Thyroid gland (tissue), 4 donors: Measurements from ENCODE around the gene PDE8A. TPM values are rescaled to one million over a fixed set of nuclear protein-coding genes. Genes with fewer than 3 reads are reported as not detected.

Experiments
- DNase-seq, 2 donors: peaks; one replicate each; pipeline ENCODE4 v3.0.0-alpha.2; 2019
- H3K27ac ChIP-seq, 3 donors: fragments of 200-600 bp; sonication (generic); 1 replicate in 2 of 3; 2 replicates in 1 of 3; pipeline ENCODE4 v1.5.1; 2016 to 2019; ENCODE audit warnings: mild to moderate bottlenecking in 1 of 3, moderate library complexity in 1 of 3
- H3K27me3 ChIP-seq: fragments of 200-600 bp; sonication (generic); one replicate; pipeline ENCODE4 v1.5.1; 2019
- H3K36me3 ChIP-seq, 2 donors: fragments of 200-600 bp; sonication (generic); one replicate each; pipeline ENCODE4 v1.5.1; 2016 to 2019
- H3K4me1 ChIP-seq, 2 donors: fragments of 200-600 bp; sonication (generic); one replicate each; pipeline ENCODE4 v1.5.1; 2017 to 2019
- H3K4me3 ChIP-seq, 3 donors: fragments of 200-600 bp; sonication (generic); replicated peaks in 1 of 3; 1 replicate in 2 of 3; 2 replicates in 1 of 3; pipeline ENCODE4 v1.5.1; 2016; ENCODE audit warnings: mild to moderate bottlenecking in 1 of 3
- H3K9me3 ChIP-seq: fragments of 200-600 bp; sonication (generic); one replicate; pipeline ENCODE4 v1.5.1; 2017
- CTCF ChIP-seq, 6 experiments: fragments of 200-600 bp in 3 of 6; fragments of 450-650 bp in 3 of 6; sonication (generic) in 3 of 6; IDR thresholded peaks; one replicate each; pipeline ENCODE4 v1.5.1; 2016 to 2019; ENCODE audit warnings: antibody characterized with exemption in 6 of 6, mild to moderate bottlenecking in 2 of 6, inconsistent platforms in 1 of 6, moderate library complexity in 1 of 6
- POLR2A ChIP-seq, 2 donors: fragments of 450-650 bp; IDR thresholded peaks; one replicate each; pipeline ENCODE4 v1.6.1; 2017; ENCODE audit warnings: antibody characterized with exemption in 2 of 2, mild to moderate bottlenecking in 2 of 2, moderate library complexity in 1 of 2
- WGBS, 2 donors: methylation state at CpG; one replicate each; pipeline ENCODE4 v1.1.5; 2017; 5-methylcytosine and 5-hydroxymethylcytosine counted together
- intact Hi-C: fragments of 100-400 bp; cut with DNase I; formaldehyde crosslinking; loops from one replicate; pipeline ENCODE4 v1.15.1; 2023
- total RNA-seq, 4 donors: library from RNA; depleted of rRNA; stranded (reverse); fragments of >200 nt; gene quantifications; one replicate each; pipeline ENCODE4 v1.2.3, GENCODE V29; 2016

PDE8A gene
- total RNA-seq, 4 donors from 2014 or later = 31.6 to 52.1 (median 35.2) TPM

- Histone ChIP-seq H3K9me3 (no peaks in the 10 kb centered on the region), H3K36me3 (no peaks in the 10 kb centered on the region), H3K27ac (no peak overlapping the region), H3K4me3 (no peak overlapping the region), H3K27me3 (no peaks in the 10 kb centered on the region), H3K4me1 (no peaks in the 10 kb centered on the region)
- no peak for DNase-seq
- intact Hi-C loops = no loop called here
- TF ChIP-seq CTCF (IDR thresholded peaks at IDR 0.05) (no peak), POLR2A (IDR thresholded peaks at IDR 0.05) (no peak)
- WGBS, 2 donors = 80 to 84% methylated on average over 3 of the region's 3 CpGs
Measured at GRCh38 chr15:84940399-84940798, 41.3 kb upstream of the PDE8A start.

GRCh38 chr15:84942456-84942855 lies 39.2 kb upstream of the PDE8A start:
- intact Hi-C loops = no loop called here
- no peak overlapping the region for H3K27ac ChIP-seq
- no peak for DNase-seq
- H3K4me3 ChIP-seq = no peak overlapping the region
- TF ChIP-seq CTCF (IDR thresholded peaks at IDR 0.05) = no peak
- TF ChIP-seq POLR2A (IDR thresholded peaks at IDR 0.05) = no peak
- H3K9me3 ChIP-seq = no peaks in the 10 kb centered on the region
- H3K27me3 ChIP-seq = no peaks in the 10 kb centered on the region
- H3K4me1 ChIP-seq = no peaks in the 10 kb centered on the region
- 92 to 100% methylated on average over 2 of the region's 2 CpGs for WGBS, 2 donors
- H3K36me3 ChIP-seq = no peaks in the 10 kb centered on the region

GRCh38 chr15:84944311-84944710 lies 37.3 kb upstream of the PDE8A start:
- intact Hi-C loops = no loop called here
- WGBS, 2 donors = 87 to 100% methylated on average over 6 to 8 of the region's 10 CpGs
- Histone ChIP-seq H3K9me3 (no peaks in the 10 kb centered on the region), H3K27ac (no peak overlapping the region), H3K27me3 (no peaks in the 10 kb centered on the region), H3K4me3 (no peak overlapping the region), H3K4me1 (no peaks in the 10 kb centered on the region), H3K36me3 (no peaks in the 10 kb centered on the region)
- no peak for TF ChIP-seq CTCF (IDR thresholded peaks at IDR 0.05)
- no peak for TF ChIP-seq POLR2A (IDR thresholded peaks at IDR 0.05)
- no peak for DNase-seq

GRCh38 chr15:84944861-84945260 lies 36.8 kb upstream of the PDE8A start:
- 90 to 92% methylated on average over 11 of the region's 11 CpGs for WGBS, 2 donors
- Histone ChIP-seq H3K27ac (no peak overlapping the region), H3K4me1 (no peaks in the 10 kb centered on the region), H3K27me3 (no peaks in the 10 kb centered on the region), H3K4me3 (no peak overlapping the region), H3K36me3 (no peaks in the 10 kb centered on the region), H3K9me3 (no peaks in the 10 kb centered on the region)
- intact Hi-C loops = no loop called here
- TF ChIP-seq POLR2A (IDR thresholded peaks at IDR 0.05) (no peak), CTCF (IDR thresholded peaks at IDR 0.05) (no peak)
- no peak for DNase-seq

- no peak for DNase-seq
- Histone ChIP-seq H3K4me3 (no peak overlapping the region), H3K9me3 (no peaks in the 10 kb centered on the region), H3K27ac (no peak overlapping the region), H3K27me3 (no peaks in the 10 kb centered on the region), H3K4me1 (peaks cover 3 to 6% of the 10 kb centered on the region in 2 donors), H3K36me3 (no peaks in the 10 kb centered on the region)
- TF ChIP-seq CTCF (IDR thresholded peaks at IDR 0.05) = no peak
- TF ChIP-seq POLR2A (IDR thresholded peaks at IDR 0.05) = no peak
- WGBS, 2 donors = 87 to 98% methylated on average over 5 of the region's 5 CpGs
- intact Hi-C loops = no loop called here
Measured at GRCh38 chr15:84946772-84947489, 34.7 kb upstream of the PDE8A start.
